ENCODE measurements around the gene TBC1D5. TPM values are rescaled to one million over a fixed set of nuclear protein-coding genes. Genes with fewer than 3 reads are reported as not detected.

The TBC1D5 gene
- total RNA-seq, 1 experiment from 2014 or later = 38.3 TPM

DNA sequence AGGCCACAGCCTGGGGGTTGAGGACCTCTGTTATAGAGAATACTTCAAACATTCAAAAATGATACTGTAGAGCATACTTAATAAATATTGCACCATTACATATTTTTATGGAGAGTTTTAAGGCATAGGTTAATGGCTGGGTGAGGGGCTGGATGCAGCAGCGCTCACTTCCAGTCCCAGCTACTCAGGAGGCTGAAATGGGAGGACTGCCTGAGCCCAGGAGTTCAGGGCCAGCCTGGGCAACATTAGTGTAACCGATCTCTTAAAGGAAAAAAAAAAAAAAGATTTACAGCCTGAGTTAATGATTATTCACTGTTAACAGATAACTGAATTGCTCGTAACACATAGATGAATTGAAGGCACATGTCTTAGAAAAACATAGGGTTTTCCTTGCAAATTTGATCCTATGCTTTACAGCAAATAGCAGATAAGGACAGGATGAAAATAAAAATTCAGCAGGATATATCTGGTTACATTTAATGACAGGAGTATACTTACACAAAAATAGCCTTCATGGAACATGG lies 282.9 kb downstream of the TBC1D5 start:
- no peak overlapping the region for H3K27ac Mint-ChIP-seq (ENCODE audit: unreplicated experiment)
- H3K4me1 Mint-ChIP-seq (ENCODE audit: low read depth, unreplicated experiment) = no peaks in the 10 kb centered on the region
- intact Hi-C loops (cut with micrococcal nuclease; ENCODE audit: unreplicated experiment) = no loop called here
- DNase-seq = no peak
- CTCF ChIA-PET = no interaction called here
- H3K36me3 Mint-ChIP-seq (ENCODE audit: insufficient read depth, unreplicated experiment) = no peaks in the 10 kb centered on the region
- no peak for TF ChIP-seq CTCF (IDR thresholded peaks at IDR 0.05; ENCODE audit: unreplicated experiment)
- no peak overlapping the region for H3K4me3 Mint-ChIP-seq (ENCODE audit: low read depth, unreplicated experiment)
- BruUV-seq (replicated peaks) = no TSS peak
- H3K9me3 Mint-ChIP-seq (ENCODE audit: low read depth, unreplicated experiment) = no peaks in the 10 kb centered on the region
- no peaks in the 10 kb centered on the region for H3K27me3 Mint-ChIP-seq (ENCODE audit: unreplicated experiment)

- intact Hi-C loops (cut with micrococcal nuclease; ENCODE audit: unreplicated experiment) = no loop called here
- Mint-ChIP-seq H3K36me3 (ENCODE audit: insufficient read depth, unreplicated experiment) (no peaks in the 10 kb centered on the region), H3K9me3 (ENCODE audit: low read depth, unreplicated experiment) (no peaks in the 10 kb centered on the region), H3K27me3 (ENCODE audit: unreplicated experiment) (no peaks in the 10 kb centered on the region), H3K27ac (ENCODE audit: unreplicated experiment) (no peak overlapping the region), H3K4me1 (ENCODE audit: low read depth, unreplicated experiment) (no peaks in the 10 kb centered on the region), H3K4me3 (ENCODE audit: low read depth, unreplicated experiment) (no peak overlapping the region)
- CTCF ChIA-PET = no interaction called here
- BruUV-seq (replicated peaks) = no TSS peak
- TF ChIP-seq CTCF (IDR thresholded peaks at IDR 0.05; ENCODE audit: unreplicated experiment) = no peak
- DNase-seq = no peak
Observed at GRCh38 chr3:17456650-17457049, 285.8 kb downstream of the TBC1D5 start.

DNA sequence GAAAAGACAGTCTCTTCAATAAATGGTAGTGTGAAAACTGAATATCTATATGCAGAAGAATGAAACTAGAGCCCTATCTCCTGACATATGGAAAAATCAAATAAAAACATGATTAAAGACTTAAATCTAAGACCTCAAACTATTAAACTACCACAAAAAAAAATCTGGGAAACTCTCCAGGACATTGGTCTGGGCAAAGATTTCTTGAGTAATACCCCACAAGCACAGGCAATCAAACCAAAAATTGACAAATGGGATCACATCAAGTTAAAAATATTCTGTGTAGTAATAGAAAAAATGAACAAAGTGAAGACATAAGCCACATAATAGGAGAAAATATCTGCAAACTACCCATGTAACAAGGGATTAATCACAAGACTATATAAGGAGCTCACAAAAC lies 286.4 kb downstream of the TBC1D5 start:
- no TSS peak for BruUV-seq (replicated peaks)
- intact Hi-C loops (cut with micrococcal nuclease; ENCODE audit: unreplicated experiment) = no loop called here
- Mint-ChIP-seq H3K27ac (ENCODE audit: unreplicated experiment) (no peak overlapping the region), H3K4me1 (ENCODE audit: low read depth, unreplicated experiment) (no peaks in the 10 kb centered on the region), H3K4me3 (ENCODE audit: low read depth, unreplicated experiment) (no peak overlapping the region), H3K36me3 (ENCODE audit: insufficient read depth, unreplicated experiment) (no peaks in the 10 kb centered on the region), H3K27me3 (ENCODE audit: unreplicated experiment) (no peaks in the 10 kb centered on the region), H3K9me3 (ENCODE audit: low read depth, unreplicated experiment) (no peaks in the 10 kb centered on the region)
- CTCF ChIA-PET = no interaction called here
- DNase-seq = no peak
- TF ChIP-seq CTCF (IDR thresholded peaks at IDR 0.05; ENCODE audit: unreplicated experiment) = no peak

GRCh38 chr3:17444865-17445264 lies 297.6 kb downstream of the TBC1D5 start:
- no peak overlapping the region for H3K4me3 Mint-ChIP-seq (ENCODE audit: low read depth, unreplicated experiment)
- no peaks in the 10 kb centered on the region for H3K36me3 Mint-ChIP-seq (ENCODE audit: insufficient read depth, unreplicated experiment)
- H3K4me1 Mint-ChIP-seq (ENCODE audit: low read depth, unreplicated experiment) = peaks cover 11% of the 10 kb centered on the region
- no peak overlapping the region for H3K27ac Mint-ChIP-seq (ENCODE audit: unreplicated experiment)
- no peak for DNase-seq
- intact Hi-C loops (cut with micrococcal nuclease; ENCODE audit: unreplicated experiment) = no loop called here
- CTCF ChIA-PET = interaction anchor here (0.7 kb wide), 1 partner anchor 82 kb away, joined by 3 read pairs; no protein-coding TSS in a partner anchor
- H3K27me3 Mint-ChIP-seq (ENCODE audit: unreplicated experiment) = no peaks in the 10 kb centered on the region
- BruUV-seq (replicated peaks) = no TSS peak
- no peaks in the 10 kb centered on the region for H3K9me3 Mint-ChIP-seq (ENCODE audit: low read depth, unreplicated experiment)
- TF ChIP-seq CTCF (IDR thresholded peaks at IDR 0.05; ENCODE audit: unreplicated experiment) = no peak

All from Calu3 (cell line).